Lower lobe of right lung (tissue), 2 donors: Measurements from ENCODE around the gene GPATCH1. TPM values are rescaled to one million over a fixed set of nuclear protein-coding genes. Genes with fewer than 3 reads are reported as not detected.

Experiments used
- ATAC-seq, 2 donors: fragments of 200-7000 bp; cut with Tn5 transposase; one replicate each; pipeline ENCODE4 v1.9.1; 2020 to 2022; ENCODE audit warnings: mild to moderate bottlenecking in 2 of 2, moderate library complexity in 2 of 2
- DNase-seq: peaks from one replicate; pipeline ENCODE4 v3.0.0-alpha.2; 2020
- H3K27ac ChIP-seq: fragments of 200-600 bp; one replicate; pipeline ENCODE4 v1.8.0; 2022
- H3K27me3 ChIP-seq: fragments of 200-600 bp; one replicate; pipeline ENCODE4 v1.8.0; 2022; ENCODE audit warnings: low read depth
- H3K36me3 ChIP-seq: fragments of 200-600 bp; one replicate; pipeline ENCODE4 v1.8.0; 2022; ENCODE audit warnings: mild to moderate bottlenecking
- H3K4me1 ChIP-seq: fragments of 200-600 bp; one replicate; pipeline ENCODE4 v1.8.0; 2022
- H3K4me3 ChIP-seq: fragments of 200-600 bp; one replicate; pipeline ENCODE4 v1.8.0; 2022; ENCODE audit warnings: mild to moderate bottlenecking
- H3K9me3 ChIP-seq: fragments of 200-600 bp; one replicate; pipeline ENCODE4 v1.8.0; 2022
- CTCF ChIP-seq: fragments of 200-600 bp; IDR thresholded peaks from one replicate; pipeline ENCODE4 v1.8.0; 2022; ENCODE audit warnings: antibody characterized with exemption, mild to moderate bottlenecking
- intact Hi-C: fragments of 100-400 bp; cut with DNase I; formaldehyde crosslinking; loops from one replicate; pipeline ENCODE4 v1.11.0; 2022
- total RNA-seq: library from RNA; stranded (reverse); fragmentation: NEBNext Ultra II Directional; extraction: Animal tissue kit (Norgen Biotek cat#: 25700); gene quantifications from one replicate; pipeline ENCODE4 v1.2.1, GENCODE V29; 2021
- donor health status: DM: no; HTN: yes; CAD: no; lungs with severe emphysema.

GPATCH1 gene
- total RNA-seq, 1 donor from 2014 or later: 8.4 TPM

- H3K4me3 ChIP-seq: no peak overlapping the region
- no peak for TF ChIP-seq CTCF
- no peak for ATAC-seq
- H3K4me1 ChIP-seq: peaks cover 5% of the 10 kb centered on the region
- no peak overlapping the region for H3K27ac ChIP-seq
- H3K27me3 ChIP-seq: no peaks in the 10 kb centered on the region
- H3K36me3 ChIP-seq: no peaks in the 10 kb centered on the region
- no peaks in the 10 kb centered on the region for H3K9me3 ChIP-seq
- intact Hi-C loops: no loop called here
- no peak for DNase-seq
Observed at GRCh38 chr19:33156334-33156733, 75.4 kb downstream of the GPATCH1 start.

DNA sequence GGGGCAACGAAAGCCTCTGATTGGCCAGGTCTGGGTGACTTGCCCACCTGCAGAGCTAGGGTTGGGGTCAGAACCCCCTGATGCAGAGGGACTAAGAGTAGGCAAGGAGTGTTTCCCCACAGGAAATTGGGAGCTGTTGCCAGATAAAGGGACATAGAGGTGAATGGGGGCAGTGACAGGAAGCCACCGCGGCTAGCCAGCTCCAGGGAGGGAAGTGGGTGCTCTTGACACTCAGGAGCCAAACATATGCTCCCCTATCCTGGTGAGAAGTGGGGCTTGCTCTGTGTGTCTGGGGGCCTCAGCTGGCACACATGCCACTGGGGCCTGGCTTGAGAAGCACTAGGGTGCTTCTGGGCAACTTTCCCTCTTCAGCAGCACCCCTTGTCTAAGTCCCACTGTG is 76.9 kb downstream of the GPATCH1 start:
- Histone ChIP-seq H3K36me3 (no peaks in the 10 kb centered on the region), H3K27me3 (no peaks in the 10 kb centered on the region), H3K9me3 (no peaks in the 10 kb centered on the region), H3K27ac (no peak overlapping the region), H3K4me3 (no peak overlapping the region), H3K4me1 (peaks cover 5% of the 10 kb centered on the region)
- ATAC-seq: no peak
- intact Hi-C loops: no loop called here
- DNase-seq: no peak
- no peak for TF ChIP-seq CTCF

DNA sequence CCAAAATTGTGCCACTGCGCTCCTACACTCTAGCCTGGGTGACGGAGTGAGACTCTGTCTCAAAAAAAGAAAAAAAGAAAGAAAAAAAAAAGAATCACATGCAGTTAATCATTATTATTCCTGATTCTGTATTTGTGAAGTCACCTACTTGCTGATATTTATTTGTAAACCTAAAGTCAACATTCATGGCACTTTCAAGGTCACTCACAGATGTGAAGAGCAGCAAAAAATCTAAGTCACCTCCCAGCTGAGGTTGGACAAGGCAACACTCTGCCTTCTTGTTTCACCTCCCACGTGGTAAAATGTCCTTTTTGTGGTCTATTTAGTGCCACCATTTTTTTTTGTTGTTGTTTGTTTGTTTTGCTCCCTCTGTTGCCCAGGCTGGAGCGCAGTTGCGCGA is 77.4 kb downstream of the GPATCH1 start:
- H3K27ac ChIP-seq: no peak overlapping the region
- no peak for TF ChIP-seq CTCF
- no peak for ATAC-seq
- H3K27me3 ChIP-seq: no peaks in the 10 kb centered on the region
- no peaks in the 10 kb centered on the region for H3K9me3 ChIP-seq
- no peaks in the 10 kb centered on the region for H3K36me3 ChIP-seq
- no peak for DNase-seq
- peaks cover 5% of the 10 kb centered on the region for H3K4me1 ChIP-seq
- no peak overlapping the region for H3K4me3 ChIP-seq
- intact Hi-C loops: no loop called here

GRCh38 chr19:33159149-33159548 is 78.2 kb downstream of the GPATCH1 start:
- Histone ChIP-seq H3K36me3 (no peaks in the 10 kb centered on the region), H3K27me3 (no peaks in the 10 kb centered on the region), H3K4me3 (no peak overlapping the region), H3K27ac (no peak overlapping the region), H3K9me3 (no peaks in the 10 kb centered on the region), H3K4me1 (peaks cover 5% of the 10 kb centered on the region)
- no peak for DNase-seq
- ATAC-seq: no peak
- no peak for TF ChIP-seq CTCF
- intact Hi-C loops: no loop called here

DNA sequence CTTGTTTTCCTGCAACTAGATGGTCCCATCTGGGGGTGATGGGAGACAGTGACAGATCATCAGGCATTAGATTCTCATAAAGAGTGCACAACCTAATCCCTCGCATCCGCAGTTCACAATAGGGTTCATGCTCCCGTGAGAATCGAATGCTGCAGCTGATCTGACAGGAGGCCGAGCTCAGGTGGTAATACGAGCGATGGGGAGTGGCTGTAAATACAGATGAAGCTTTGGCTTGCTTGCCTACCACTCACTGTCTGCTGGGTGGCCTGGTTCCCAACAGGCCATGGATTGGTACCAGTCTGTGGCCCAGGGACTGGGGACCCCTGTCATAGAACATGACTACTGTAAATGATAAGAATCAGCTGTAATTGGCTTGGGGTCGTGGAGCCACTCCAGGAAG is 78.9 kb downstream of the GPATCH1 start:
- Histone ChIP-seq H3K27me3 (no peaks in the 10 kb centered on the region), H3K4me3 (no peak overlapping the region), H3K9me3 (no peaks in the 10 kb centered on the region), H3K36me3 (no peaks in the 10 kb centered on the region), H3K4me1 (peaks cover 5% of the 10 kb centered on the region), H3K27ac (no peak overlapping the region)
- no peak for DNase-seq
- ATAC-seq: no peak
- intact Hi-C loops: no loop called here
- TF ChIP-seq CTCF: no peak

GRCh38 chr19:33161201-33161600 is 80.2 kb downstream of the GPATCH1 start:
- Histone ChIP-seq H3K27ac (no peak overlapping the region), H3K27me3 (no peaks in the 10 kb centered on the region), H3K4me3 (no peak overlapping the region), H3K4me1 (peaks cover 5% of the 10 kb centered on the region), H3K9me3 (no peaks in the 10 kb centered on the region), H3K36me3 (no peaks in the 10 kb centered on the region)
- ATAC-seq (no peak), DNase-seq (no peak)
- intact Hi-C loops: no loop called here
- no peak for TF ChIP-seq CTCF
